BJ (cell line): ENCODE data around the gene ZSCAN5A. TPM values are rescaled to one million over a fixed set of nuclear protein-coding genes. Genes with fewer than 3 reads are reported as not detected.

ENCODE experiments used
- CTCF ChIA-PET: fragments of 350-600 bp; formaldehyde crosslinking; extraction: SDS; loops from one replicate; lab custom pipeline; 2021; ENCODE audit warnings: antibody characterized with exemption, inconsistent platforms; lab: Yijun Ruan, JAX
- POLR2A ChIA-PET: fragments of 300-600 bp; sonication (Branson Sonifier 250); formaldehyde crosslinking; extraction: SDS; loops from one replicate; lab custom pipeline; 2021; ENCODE audit warnings: antibody characterized with exemption; lab: Charles Lee
- DNase-seq: peaks from one replicate; pipeline ENCODE4 v3.0.0-alpha.2; 2011; ENCODE audit warnings: low read depth
- H3K27me3 ChIP-seq: 2 replicates; pipeline ENCODE4 v1.6.0; 2011; ENCODE audit warnings: low read length; ENCODE audit not compliant: control insufficient read depth, insufficient read depth
- H3K36me3 ChIP-seq: 2 replicates; pipeline ENCODE4 v1.5.1; 2011; ENCODE audit warnings: low read length; ENCODE audit not compliant: control insufficient read depth, insufficient read depth
- H3K4me3 ChIP-seq: 2 replicates; pipeline ENCODE4 v1.5.1; 2011; ENCODE audit warnings: low read depth, mild to moderate bottlenecking, control low read depth, low read length
- CTCF ChIP-seq: IDR thresholded peaks from 2 replicates; pipeline ENCODE4 v1.5.1; 2011; ENCODE audit warnings: low read depth, mild to moderate bottlenecking, control low read depth, inconsistent platforms, low read length, moderate library complexity; ENCODE audit not compliant: insufficient read depth
- polyA plus RNA-seq: library from polyadenylated mRNA; depleted of rRNA; stranded (reverse); fragments of >200 nt; gene quantifications from 2 replicates; pipeline ENCODE4 v1.2.3, GENCODE V29; 2011

The ZSCAN5A gene
- polyA plus RNA-seq, 1 experiment: 4.0 TPM

DNA sequence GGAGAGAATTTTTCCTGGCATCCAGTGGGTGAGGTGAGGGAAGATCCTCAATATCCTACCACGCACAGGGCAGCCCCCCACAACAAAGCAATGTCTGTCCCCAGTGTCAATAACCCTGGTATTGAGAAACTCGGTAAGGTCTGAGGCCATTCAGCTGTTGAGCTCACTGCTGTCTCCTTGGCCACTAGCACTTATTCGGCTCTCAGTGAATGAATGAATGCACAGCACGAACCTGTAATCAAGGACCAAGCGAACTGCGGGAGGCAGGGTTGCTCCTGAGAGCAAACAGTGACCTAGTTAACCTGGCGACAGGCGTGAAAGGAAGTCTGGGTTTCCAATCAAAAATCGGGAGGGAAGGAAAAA is 640 bp downstream of the ZSCAN5A start:
- ChIA-PET POLR2A (interaction anchor here (0.6 kb wide), 1 partner anchor 714 kb away, joined by 8 read pairs; the partner anchor contains the start of gene ZNF524), CTCF (interaction anchor here (0.7 to 1.9 kb wide), 4 partner anchors 8 to 60 kb away, joined by 3 to 6 read pairs (median 4); no protein-coding TSS in a partner anchor)
- Histone ChIP-seq H3K27me3 (no peaks in the 10 kb centered on the region), H3K36me3 (no peaks in the 10 kb centered on the region; the same call in 1 of the 2 replicates), H3K4me3 (peak overlapping the region; percentile 73)
- no peak for TF ChIP-seq CTCF
- DNase-seq: no peak

DNA sequence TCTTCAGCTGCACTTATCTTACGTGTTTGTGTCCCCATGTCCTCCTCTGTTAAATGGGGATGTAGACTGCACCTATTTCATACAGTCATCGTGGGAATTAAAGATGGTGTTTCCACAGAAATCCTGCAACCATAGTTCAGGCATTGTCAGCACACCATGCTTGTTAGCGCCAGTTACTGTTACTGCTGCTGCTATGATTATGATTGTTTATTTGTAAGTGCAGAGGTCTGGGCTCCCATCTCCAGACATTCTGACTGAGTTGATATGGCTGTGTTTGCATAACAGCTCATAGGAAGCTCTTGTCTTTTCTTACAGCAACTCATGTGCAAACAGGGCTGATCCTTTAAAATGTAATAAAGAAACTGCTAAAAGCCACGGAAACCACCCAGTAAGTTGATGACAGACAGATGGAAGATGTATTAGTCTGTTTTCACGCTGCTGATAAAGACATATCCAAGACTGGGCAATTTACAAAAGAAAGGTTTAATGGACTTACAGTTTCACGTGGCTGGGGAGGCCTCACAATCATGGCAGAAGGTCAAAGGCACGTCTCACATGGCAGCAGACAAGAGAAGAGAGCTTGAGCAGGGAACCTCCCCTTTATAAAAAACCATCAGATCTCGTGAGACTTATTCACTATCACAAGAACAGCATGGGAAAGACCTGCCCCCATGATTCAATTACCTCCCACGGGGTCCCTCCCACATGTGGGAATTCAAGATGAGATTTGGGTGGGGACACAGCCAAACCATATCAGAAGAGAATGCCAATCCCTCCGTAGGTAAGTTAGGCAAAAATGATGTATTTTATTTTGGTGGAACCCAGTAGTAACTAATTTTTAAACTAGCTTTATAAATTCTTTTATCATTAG is 1.6 kb downstream of the ZSCAN5A start:
- H3K27me3 ChIP-seq: no peaks in the 10 kb centered on the region
- no peak overlapping the region for H3K4me3 ChIP-seq
- CTCF ChIA-PET: interaction anchor here (1.8 kb wide), 1 partner anchor 20 kb away, joined by 6 read pairs; no protein-coding TSS in a partner anchor
- POLR2A ChIA-PET: no interaction called here
- no peaks in the 10 kb centered on the region; the same call in 1 of the 2 replicates for H3K36me3 ChIP-seq
- TF ChIP-seq CTCF: no peak
- DNase-seq: no peak

GRCh38 chr19:56312342-56312741 is 2.3 kb downstream of the ZSCAN5A start:
- no peak overlapping the region for H3K4me3 ChIP-seq
- no peaks in the 10 kb centered on the region for H3K27me3 ChIP-seq
- TF ChIP-seq CTCF: no peak
- no peak for DNase-seq
- no peaks in the 10 kb centered on the region; the same call in 1 of the 2 replicates for H3K36me3 ChIP-seq
- POLR2A ChIA-PET: no interaction called here
- CTCF ChIA-PET: no interaction called here

DNA sequence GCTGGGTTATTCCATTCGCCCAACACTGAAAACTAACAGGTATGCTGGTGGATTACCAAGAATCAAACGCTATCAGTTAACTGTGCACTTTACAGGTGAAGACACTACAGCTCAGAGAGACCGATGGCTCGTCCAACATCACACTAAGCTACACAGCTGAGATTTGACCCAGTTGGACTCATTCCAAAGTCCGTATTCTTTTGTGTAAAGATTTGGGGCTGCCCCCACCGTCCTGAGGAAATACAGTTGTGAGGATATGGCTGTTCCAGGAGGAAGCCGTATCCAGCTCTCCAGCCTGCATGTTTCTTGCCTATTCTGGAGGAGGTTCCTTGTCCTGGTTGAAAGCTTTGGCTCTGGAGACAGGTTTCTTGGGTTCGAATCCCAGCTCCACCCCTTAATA is 4.2 kb downstream of the ZSCAN5A start:
- Histone ChIP-seq H3K36me3 (peaks cover 1% of the 10 kb centered on the region), H3K27me3 (no peaks in the 10 kb centered on the region), H3K4me3 (no peak overlapping the region)
- no peak for DNase-seq
- ChIA-PET CTCF (interaction anchor here (0.8 to 1.3 kb wide), 6 partner anchors 12 to 56 kb away, joined by 3 to 6 read pairs (median 4); no protein-coding TSS in a partner anchor), POLR2A (no interaction called here)
- TF ChIP-seq CTCF: no peak

- Histone ChIP-seq H3K4me3 (no peak overlapping the region), H3K36me3 (peaks cover 1% of the 10 kb centered on the region), H3K27me3 (no peaks in the 10 kb centered on the region)
- DNase-seq: no peak
- POLR2A ChIA-PET: no interaction called here
- TF ChIP-seq CTCF: peak; percentile 80
- CTCF ChIA-PET: interaction anchor here (0.6 to 1.3 kb wide), 7 partner anchors 11 to 655 kb away, joined by 3 to 6 read pairs (median 4); no protein-coding TSS in a partner anchor
Measured at GRCh38 chr19:56309511-56310185, 5.0 kb downstream of the ZSCAN5A start.
